Gastroesophageal sphincter (tissue), 3 donors: ENCODE data around the gene RASSF6.

Experiments
- CTCF ChIP-seq, 4 experiments: fragments of 200-600 bp in 2 of 4; fragments of 450-650 bp in 2 of 4; sonication (generic) in 1 of 4; IDR thresholded peaks; one replicate each; pipeline ENCODE4 v1.5.1; 2017 to 2019; ENCODE audit warnings: antibody characterized with exemption in 4 of 4, mild to moderate bottlenecking in 2 of 4, moderate library complexity in 2 of 4
- EP300 ChIP-seq: sonication (generic); formaldehyde crosslinking; IDR thresholded peaks from one replicate; pipeline ENCODE4 v1.6.1; 2017; ENCODE audit warnings: antibody characterized with exemption, mild to moderate bottlenecking
- POLR2A ChIP-seq, 2 donors: fragments of 450-650 bp; IDR thresholded peaks; one replicate each; pipeline ENCODE4 v1.6.1; 2017; ENCODE audit warnings: antibody characterized with exemption in 2 of 2, mild to moderate bottlenecking in 2 of 2, moderate library complexity in 1 of 2
- POLR2AphosphoS5 ChIP-seq: sonication (generic); formaldehyde crosslinking; IDR thresholded peaks from one replicate; pipeline ENCODE4 v1.6.1; 2017; ENCODE audit warnings: antibody characterized with exemption

- TF ChIP-seq POLR2A (IDR thresholded peaks at IDR 0.05) (no peak), CTCF (IDR thresholded peaks at IDR 0.05) (no peak), EP300 (no peak), POLR2AphosphoS5 (no peak)
Observed at GRCh38 chr4:73544620-73545019, 75.6 kb downstream of the RASSF6 start.
